Right lobe of liver (tissue), 6 donors: Measurements from ENCODE around the gene GALC. TPM values are rescaled to one million over a fixed set of nuclear protein-coding genes. Genes with fewer than 3 reads are reported as not detected.

Experiments used
- ATAC-seq, 4 donors: fragments of 200-7000 bp; cut with Tn5 transposase; one replicate each; pipeline ENCODE4 v1.9.1; 2020; ENCODE audit warnings: mild to moderate bottlenecking in 4 of 4, moderate library complexity in 4 of 4
- DNase-seq, 3 donors: peaks; one replicate each; pipeline ENCODE4 v3.0.0-alpha.2; 2020
- H3K27ac ChIP-seq, 3 donors: fragments of 200-600 bp; one replicate each; pipeline ENCODE4 v1.8.0; 2022
- H3K27me3 ChIP-seq, 2 donors: fragments of 200-600 bp; one replicate each; pipeline ENCODE4 v1.8.0; 2022
- H3K36me3 ChIP-seq, 4 donors: fragments of 200-600 bp; sonication (generic) in 1 of 4; one replicate each; pipeline versions ENCODE4 v1.5.1 to v1.8.0; 2017 to 2022; ENCODE audit warnings: control low read depth in 1 of 4
- H3K4me1 ChIP-seq, 4 donors: fragments of 200-600 bp; sonication (generic) in 1 of 4; one replicate each; pipeline versions ENCODE4 v1.5.1 to v1.8.0; 2017 to 2022; ENCODE audit warnings: control low read depth in 1 of 4
- H3K4me3 ChIP-seq, 3 donors: fragments of 200-600 bp; one replicate each; pipeline ENCODE4 v1.8.0; 2022
- H3K9me3 ChIP-seq, 4 donors: fragments of 200-600 bp; sonication (generic) in 1 of 4; one replicate each; pipeline versions ENCODE4 v1.5.1 to v1.8.0; 2017 to 2022; ENCODE audit warnings: control low read depth in 1 of 4
- CTCF ChIP-seq, 4 donors: fragments of 200-600 bp in 3 of 4; fragments of 450-650 bp in 1 of 4; IDR thresholded peaks; one replicate each; pipeline versions ENCODE4 v1.5.1 to v1.8.0; 2016 to 2022; ENCODE audit warnings: antibody characterized with exemption in 4 of 4, mild to moderate bottlenecking in 2 of 4
- POLR2A ChIP-seq: fragments of 450-650 bp; IDR thresholded peaks from one replicate; pipeline ENCODE4 v1.6.1; 2017; ENCODE audit warnings: antibody characterized with exemption, mild to moderate bottlenecking
- WGBS: methylation state at CpG from one replicate; pipeline ENCODE4 v1.1.6; 2018; ENCODE audit warnings: low coverage, low lambda C conversion rate; ENCODE audit not compliant: insufficient coverage; ENCODE audit errors: missing lambda C conversion rate; 5-methylcytosine and 5-hydroxymethylcytosine counted together
- intact Hi-C, 2 donors: fragments of 100-400 bp; cut with DNase I; formaldehyde crosslinking; loops; one replicate each; pipeline versions ENCODE4 v1.11.2 to v1.14.1; 2022
- total RNA-seq, 6 experiments: library from RNA; depleted of rRNA in 2 of 6; stranded (reverse); fragments of >200 nt in 2 of 6; fragmentation: NEBNext Ultra II Directional in 3 of 6; extraction: Animal tissue kit (Norgen Biotek cat#: 25700) in 3 of 6; gene quantifications; one replicate each; pipeline versions ENCODE4 v1.1.0 to v1.2.4, GENCODE V29; 2016 to 2023
- donor health status: DM: no; HTN: yes; CAD: no.
- donor health status: DM: no; HTN: no; CAD: no.
- donor health status: DM: no; HTN: no; CAD: no.
- donor health status: DM: no; HTN: yes; CAD: no.
- donor health status: DM: no; HTN: yes; CAD: no.

GALC gene
- total RNA-seq, 6 experiments from 2014 or later = 8.3 to 23.5 (median 10.3) TPM

GRCh38 chr14:87901236-87901635 is 91.7 kb downstream of the GALC start:
- intact Hi-C loops = no loop called here
- no peaks in the 10 kb centered on the region for H3K4me1 ChIP-seq
- H3K9me3 ChIP-seq = no peaks in the 10 kb centered on the region
- no peaks in the 10 kb centered on the region for H3K27me3 ChIP-seq
- TF ChIP-seq POLR2A (no peak), CTCF (IDR thresholded peaks at IDR 0.05) (no peak)
- WGBS = 38% methylated on average over 3 of the region's 3 CpGs
- no peak overlapping the region for H3K4me3 ChIP-seq
- DNase-seq (no peak), ATAC-seq (no peak)
- no peak overlapping the region for H3K27ac ChIP-seq
- no peaks in the 10 kb centered on the region for H3K36me3 ChIP-seq

- H3K4me1 ChIP-seq = no peaks in the 10 kb centered on the region
- H3K36me3 ChIP-seq = no peaks in the 10 kb centered on the region
- ATAC-seq (no peak), DNase-seq (no peak)
- intact Hi-C loops = loop anchor here (10.0 kb wide), 1 partner anchor 154 kb away; no protein-coding TSS in a partner anchor
- H3K9me3 ChIP-seq = no peaks in the 10 kb centered on the region
- no peaks in the 10 kb centered on the region for H3K27me3 ChIP-seq
- TF ChIP-seq POLR2A (no peak), CTCF (IDR thresholded peaks at IDR 0.05) (no peak)
- H3K27ac ChIP-seq = no peak overlapping the region
- no peak overlapping the region for H3K4me3 ChIP-seq
Measured at GRCh38 chr14:87899228-87899627, 93.8 kb downstream of the GALC start.

- Histone ChIP-seq H3K4me1 (no peaks in the 10 kb centered on the region), H3K4me3 (no peak overlapping the region), H3K36me3 (no peaks in the 10 kb centered on the region), H3K27me3 (no peaks in the 10 kb centered on the region), H3K9me3 (no peaks in the 10 kb centered on the region), H3K27ac (no peak overlapping the region)
- intact Hi-C loops = loop anchor here (10.0 kb wide), 1 partner anchor 154 kb away; no protein-coding TSS in a partner anchor
- no peak for TF ChIP-seq POLR2A
- no peak for TF ChIP-seq CTCF (IDR thresholded peaks at IDR 0.05)
- DNase-seq (no peak), ATAC-seq (no peak)
- WGBS = 62% methylated on average over 3 of the region's 3 CpGs
Measured at GRCh38 chr14:87898301-87898700, 94.7 kb downstream of the GALC start.

- ATAC-seq = peak; percentile 67 to 78 (median 76)
- Histone ChIP-seq H3K27me3 (no peaks in the 10 kb centered on the region), H3K27ac (no peak overlapping the region), H3K4me3 (no peak overlapping the region), H3K4me1 (no peaks in the 10 kb centered on the region), H3K36me3 (no peaks in the 10 kb centered on the region), H3K9me3 (no peaks in the 10 kb centered on the region)
- WGBS = 24% methylated on average over 9 of the region's 9 CpGs
- TF ChIP-seq POLR2A = no peak
- TF ChIP-seq CTCF (IDR thresholded peaks at IDR 0.05) = peak; percentile 55 to 79 (median 78)
- no peak for DNase-seq
- intact Hi-C loops = loop anchor here (10.0 kb wide), 1 partner anchor 152 kb away; no protein-coding TSS in a partner anchor
Measured at GRCh38 chr14:87896393-87897380, 96.3 kb downstream of the GALC start.
